ENCODE results near the gene CSE1L.

CSE1L gene

DNA sequence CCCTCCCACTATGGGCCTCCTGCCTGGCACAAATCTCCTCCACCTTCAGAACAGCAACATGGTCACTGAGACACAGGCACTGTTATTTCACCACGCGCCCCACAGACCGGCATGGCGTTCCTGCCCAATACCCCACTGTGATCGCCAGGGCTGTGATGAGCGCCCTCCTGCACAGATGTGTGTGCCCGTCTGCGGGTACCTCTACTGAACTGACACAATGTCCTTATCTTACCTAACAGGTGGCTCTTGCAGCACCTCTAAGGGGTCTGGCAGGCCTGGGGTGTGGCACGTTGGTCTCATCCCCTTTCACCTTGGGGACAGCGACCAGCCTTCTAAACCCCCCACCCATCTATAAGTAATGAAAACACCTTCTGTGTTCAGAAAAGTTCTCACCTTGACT, 77.9 kb downstream of the CSE1L start:
- no peak overlapping the region for H3K27ac ChIP-seq (ENCODE audit: extremely low read depth, low read depth, low read length)
- H3K4me3 ChIP-seq (ENCODE audit: low read depth, low read length): no peak overlapping the region
- CTCF ChIA-PET: interaction anchor here (0.6 to 1.0 kb wide), 2 partner anchors 9 to 55 kb away, joined by 3 to 10 read pairs; no protein-coding TSS in a partner anchor
- H3K36me3 ChIP-seq (ENCODE audit: control insufficient read depth in 2 of 2, insufficient read depth in 1 of 2, low read length in 2 of 2): peaks cover 33 to 65% of the 10 kb centered on the region in 2 experiments
- TF ChIP-seq SETDB1 (IDR thresholded peaks at IDR 0.05; ENCODE audit: insufficient read length, low read length) (no peak), ZNF23 (tag by site-specific recombination; IDR thresholded peaks at IDR 0.05; ENCODE audit: borderline replicate concordance) (no peak), HIC1 (tag by site-specific recombination; IDR thresholded peaks at IDR 0.05) (no peak)
- POLR2A ChIA-PET: interaction anchor here (0.6 kb wide), 1 partner anchor 95 kb away, joined by 8 read pairs; the partner anchor contains the start of gene DDX27
- H3K9me3 ChIP-seq (ENCODE audit: control insufficient read depth, insufficient read depth, low read depth, low read length): no peaks in the 10 kb centered on the region
- H3K4me1 ChIP-seq (ENCODE audit: control insufficient read depth, insufficient read depth, low read length): no peaks in the 10 kb centered on the region

GRCh38 chr20:49132995-49133478, 86.9 kb downstream of the CSE1L start:
- ChIA-PET POLR2A (interaction anchor here (1.1 to 1.5 kb wide), 2 partner anchors 83 to 86 kb away, joined by 3 read pairs; partner anchors contain the start of gene DDX27), CTCF (interaction anchor here (0.7 to 4.8 kb wide), 29 partner anchors 9 to 190 kb away, joined by 3 to 101 read pairs (median 4); partner anchors contain the start of gene DDX27)
- Histone ChIP-seq H3K27ac (ENCODE audit: extremely low read depth, low read depth, low read length) (no peak overlapping the region), H3K9me3 (ENCODE audit: control insufficient read depth, insufficient read depth, low read depth, low read length) (no peaks in the 10 kb centered on the region), H3K4me1 (ENCODE audit: control insufficient read depth, insufficient read depth, low read length) (no peaks in the 10 kb centered on the region), H3K4me3 (ENCODE audit: low read depth, low read length) (no peak overlapping the region), H3K36me3 (ENCODE audit: control insufficient read depth in 2 of 2, insufficient read depth in 1 of 2, low read length in 2 of 2) (peaks cover 13 to 57% of the 10 kb centered on the region in 2 experiments; a peak in 2 of 3 replicates)
- peak; percentile 90 for TF ChIP-seq ZNF600 (tag by site-specific recombination; IDR thresholded peaks at IDR 0.05)
- TF ChIP-seq, protein P1, sequence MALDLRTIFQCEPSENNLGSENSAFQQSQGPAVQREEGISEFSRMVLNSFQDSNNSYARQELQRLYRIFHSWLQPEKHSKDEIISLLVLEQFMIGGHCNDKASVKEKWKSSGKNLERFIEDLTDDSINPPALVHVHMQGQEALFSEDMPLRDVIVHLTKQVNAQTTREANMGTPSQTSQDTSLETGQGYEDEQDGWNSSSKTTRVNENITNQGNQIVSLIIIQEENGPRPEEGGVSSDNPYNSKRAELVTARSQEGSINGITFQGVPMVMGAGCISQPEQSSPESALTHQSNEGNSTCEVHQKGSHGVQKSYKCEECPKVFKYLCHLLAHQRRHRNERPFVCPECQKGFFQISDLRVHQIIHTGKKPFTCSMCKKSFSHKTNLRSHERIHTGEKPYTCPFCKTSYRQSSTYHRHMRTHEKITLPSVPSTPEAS (tag by site-specific recombination; IDR thresholded peaks at IDR 0.05): no peak
- no peak for TF ChIP-seq ZNF48 (tag by site-specific recombination; IDR thresholded peaks at IDR 0.05)
- no peak for TF ChIP-seq MEIS1 (CRISPR knock-in tag; IDR thresholded peaks at IDR 0.05; ENCODE audit: borderline replicate concordance)
- TF ChIP-seq, protein P2, sequence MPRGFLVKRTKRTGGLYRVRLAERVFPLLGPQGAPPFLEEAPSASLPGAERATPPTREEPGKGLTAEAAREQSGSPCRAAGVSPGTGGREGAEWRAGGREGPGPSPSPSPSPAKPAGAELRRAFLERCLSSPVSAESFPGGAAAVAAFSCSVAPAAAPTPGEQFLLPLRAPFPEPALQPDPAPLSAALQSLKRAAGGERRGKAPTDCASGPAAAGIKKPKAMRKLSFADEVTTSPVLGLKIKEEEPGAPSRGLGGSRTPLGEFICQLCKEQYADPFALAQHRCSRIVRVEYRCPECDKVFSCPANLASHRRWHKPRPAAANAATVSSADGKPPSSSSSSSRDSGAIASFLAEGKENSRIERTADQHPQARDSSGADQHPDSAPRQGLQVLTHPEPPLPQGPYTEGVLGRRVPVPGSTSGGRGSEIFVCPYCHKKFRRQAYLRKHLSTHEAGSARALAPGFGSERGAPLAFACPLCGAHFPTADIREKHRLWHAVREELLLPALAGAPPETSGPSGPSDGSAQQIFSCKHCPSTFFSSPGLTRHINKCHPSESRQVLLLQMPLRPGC (tag by site-specific recombination; IDR thresholded peaks at IDR 0.05): peak; percentile 68
- TF ChIP-seq PRDM1 (tag by site-specific recombination; IDR thresholded peaks at IDR 0.05): peak; percentile 30; the same call in 1 of the 2 replicates
- peak; percentile 55 for TF ChIP-seq ZBTB17 (tag by site-specific recombination; IDR thresholded peaks at IDR 0.05)
- peak; percentile 46; the same call in 1 of the 2 replicates for TF ChIP-seq ZNF561 (tag by site-specific recombination; IDR thresholded peaks at IDR 0.05; ENCODE audit: borderline replicate concordance)
- peak; percentile 82 for TF ChIP-seq ZNF654 (tag by site-specific recombination; IDR thresholded peaks at IDR 0.05; ENCODE audit: low read depth)
- TF ChIP-seq, protein P3, sequence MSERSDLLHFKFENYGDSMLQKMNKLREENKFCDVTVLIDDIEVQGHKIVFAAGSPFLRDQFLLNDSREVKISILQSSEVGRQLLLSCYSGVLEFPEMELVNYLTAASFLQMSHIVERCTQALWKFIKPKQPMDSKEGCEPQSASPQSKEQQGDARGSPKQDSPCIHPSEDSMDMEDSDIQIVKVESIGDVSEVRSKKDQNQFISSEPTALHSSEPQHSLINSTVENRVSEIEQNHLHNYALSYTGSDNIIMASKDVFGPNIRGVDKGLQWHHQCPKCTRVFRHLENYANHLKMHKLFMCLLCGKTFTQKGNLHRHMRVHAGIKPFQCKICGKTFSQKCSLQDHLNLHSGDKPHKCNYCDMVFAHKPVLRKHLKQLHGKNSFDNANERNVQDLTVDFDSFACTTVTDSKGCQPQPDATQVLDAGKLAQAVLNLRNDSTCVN (tag by site-specific recombination; optimal IDR thresholded peaks at IDR 0.05): no peak

GRCh38 chr20:49133571-49133970, 87.5 kb downstream of the CSE1L start:
- ChIA-PET POLR2A (interaction anchor here (1.5 kb wide), 1 partner anchor 83 kb away, joined by 3 read pairs; no protein-coding TSS in a partner anchor), CTCF (interaction anchor here (0.8 to 4.8 kb wide), 18 partner anchors 9 to 190 kb away, joined by 3 to 101 read pairs (median 5); partner anchors contain the start of gene DDX27)
- no peaks in the 10 kb centered on the region for H3K9me3 ChIP-seq (ENCODE audit: control insufficient read depth, insufficient read depth, low read depth, low read length)
- no peak overlapping the region for H3K27ac ChIP-seq (ENCODE audit: extremely low read depth, low read depth, low read length)
- no peaks in the 10 kb centered on the region for H3K4me1 ChIP-seq (ENCODE audit: control insufficient read depth, insufficient read depth, low read length)
- H3K36me3 ChIP-seq (ENCODE audit: control insufficient read depth in 2 of 2, insufficient read depth in 1 of 2, low read length in 2 of 2): peaks cover 13 to 53% of the 10 kb centered on the region in 2 experiments; a peak in 2 of 3 replicates
- TF ChIP-seq ZBTB17 (tag by site-specific recombination; IDR thresholded peaks at IDR 0.05) (0 out of 2 replicates have a peak, but pooled peaks have one; percentile 2), ZNF157 (tag by site-specific recombination; IDR thresholded peaks at IDR 0.05) (no peak), KLF1 (tag by site-specific recombination; IDR thresholded peaks at IDR 0.05) (no peak), ZNF677 (tag by site-specific recombination; IDR thresholded peaks at IDR 0.05) (0 out of 2 replicates have a peak, but pooled peaks have one; percentile 28)
- TF ChIP-seq, protein P4, sequence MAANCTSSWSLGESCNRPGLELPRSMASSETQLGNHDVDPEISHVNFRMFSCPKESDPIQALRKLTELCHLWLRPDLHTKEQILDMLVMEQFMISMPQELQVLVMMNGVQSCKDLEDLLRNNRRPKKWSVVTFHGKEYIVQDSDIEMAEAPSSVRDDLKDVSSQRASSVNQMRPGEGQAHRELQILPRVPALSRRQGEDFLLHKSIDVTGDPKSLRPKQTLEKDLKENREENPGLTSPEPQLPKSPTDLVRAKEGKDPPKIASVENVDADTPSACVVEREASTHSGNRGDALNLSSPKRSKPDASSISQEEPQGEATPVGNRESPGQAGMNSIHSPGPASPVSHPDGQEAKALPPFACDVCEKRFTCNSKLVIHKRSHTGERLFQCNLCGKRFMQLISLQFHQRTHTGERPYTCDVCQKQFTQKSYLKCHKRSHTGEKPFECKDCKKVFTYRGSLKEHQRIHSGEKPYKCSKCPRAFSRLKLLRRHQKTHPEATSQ (tag by site-specific recombination; IDR thresholded peaks at IDR 0.05): no peak
- H3K4me3 ChIP-seq (ENCODE audit: low read depth, low read length): no peak overlapping the region

All from HEK293 (cell line).